ENCODE data around the gene SYNE2. TPM values are rescaled to one million over a fixed set of nuclear protein-coding genes. Genes with fewer than 3 reads are reported as not detected.

The SYNE2 gene
- total and polyA plus RNA-seq, 10 of the 15 experiments (the other 5 are each of a cell fraction or from before 2014, with no cell fraction given), result 2.1 to 52.7 (median 38.1) TPM

DNA sequence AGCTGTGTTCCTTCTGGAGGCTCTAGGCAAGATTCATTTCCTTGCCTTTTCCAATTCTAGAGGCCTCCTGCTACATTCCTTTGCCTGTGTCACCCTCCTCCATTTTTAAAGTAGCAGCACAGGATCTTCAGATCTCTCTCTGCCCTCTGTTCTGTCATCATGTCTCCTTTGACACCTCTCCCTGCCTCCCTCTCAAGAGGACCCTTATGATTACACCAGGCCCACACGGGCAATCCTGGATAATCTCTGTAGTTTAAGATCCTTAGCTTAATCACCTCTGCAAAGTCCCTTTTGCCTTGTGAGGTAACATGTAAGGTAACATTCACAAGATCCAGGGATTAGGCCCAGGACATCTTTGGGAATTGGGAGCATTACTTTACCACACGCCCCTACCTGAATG lies 155.2 kb downstream of the SYNE2 start:
- H3K36me3 ChIP-seq (ENCODE audit: control insufficient read depth in 2 of 2, insufficient read depth in 2 of 2, low read length in 1 of 2), result peaks cover 0 to 10% of the 10 kb centered on the region in 2 experiments
- H3K27me3 ChIP-seq (replicated peaks in 1 of 2; ENCODE audit: control insufficient read depth in 2 of 2, insufficient read depth in 2 of 2, low read length in 1 of 2), result no peaks in the 10 kb centered on the region
- H2AFZ ChIP-seq (ENCODE audit: control insufficient read depth, low read depth, low read length), result no peak overlapping the region
- SMC1A ChIA-PET (ENCODE audit: uncharacterized antibody, unreplicated experiment), result no interaction called here
- BruUV-seq (replicated peaks), result no TSS peak
- H3K4me1 ChIP-seq (ENCODE audit: control insufficient read depth, insufficient read depth, low read length), result no peaks in the 10 kb centered on the region; the same call in 1 of the 2 replicates
- intact Hi-C loops (cut with micrococcal nuclease; ENCODE audit: unreplicated experiment), result no loop called here
- no peak overlapping the region for H3K9ac ChIP-seq (ENCODE audit: control insufficient read depth, insufficient read depth, low read length)
- TF ChIP-seq HDAC6 (IDR thresholded peaks at IDR 0.05; ENCODE audit: unreplicated experiment), result no peak
- no peak for TF ChIP-seq JUND (IDR thresholded peaks at IDR 0.05; ENCODE audit: low read depth, low read length)
- TF ChIP-seq PAX5 (IDR thresholded peaks at IDR 0.05; ENCODE audit: borderline replicate concordance, low read depth, low read length), result no peak
- TF ChIP-seq BRCA1 (IDR thresholded peaks at IDR 0.05; ENCODE audit: low read depth, low read length), result no peak
- TF ChIP-seq RELA (IDR thresholded peaks at IDR 0.05; ENCODE audit: borderline replicate concordance, partially characterized antibody), result no peak
- TF ChIP-seq, protein P1, sequence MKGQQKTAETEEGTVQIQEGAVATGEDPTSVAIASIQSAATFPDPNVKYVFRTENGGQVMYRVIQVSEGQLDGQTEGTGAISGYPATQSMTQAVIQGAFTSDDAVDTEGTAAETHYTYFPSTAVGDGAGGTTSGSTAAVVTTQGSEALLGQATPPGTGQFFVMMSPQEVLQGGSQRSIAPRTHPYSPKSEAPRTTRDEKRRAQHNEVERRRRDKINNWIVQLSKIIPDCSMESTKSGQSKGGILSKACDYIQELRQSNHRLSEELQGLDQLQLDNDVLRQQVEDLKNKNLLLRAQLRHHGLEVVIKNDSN (IDR thresholded peaks at IDR 0.05; ENCODE audit: borderline replicate concordance, extremely low read length, insufficient read depth, low read depth, low read length), result no peak
- TF ChIP-seq YY1 (IDR thresholded peaks at IDR 0.05; ENCODE audit: low read depth, low read length), result no peak
- TF ChIP-seq FOXK2 (IDR thresholded peaks at IDR 0.05), result no peak
- no peak for TF ChIP-seq POLR2AphosphoS5 (IDR thresholded peaks at IDR 0.05; ENCODE audit: low read length)
- TF ChIP-seq, protein P2, sequence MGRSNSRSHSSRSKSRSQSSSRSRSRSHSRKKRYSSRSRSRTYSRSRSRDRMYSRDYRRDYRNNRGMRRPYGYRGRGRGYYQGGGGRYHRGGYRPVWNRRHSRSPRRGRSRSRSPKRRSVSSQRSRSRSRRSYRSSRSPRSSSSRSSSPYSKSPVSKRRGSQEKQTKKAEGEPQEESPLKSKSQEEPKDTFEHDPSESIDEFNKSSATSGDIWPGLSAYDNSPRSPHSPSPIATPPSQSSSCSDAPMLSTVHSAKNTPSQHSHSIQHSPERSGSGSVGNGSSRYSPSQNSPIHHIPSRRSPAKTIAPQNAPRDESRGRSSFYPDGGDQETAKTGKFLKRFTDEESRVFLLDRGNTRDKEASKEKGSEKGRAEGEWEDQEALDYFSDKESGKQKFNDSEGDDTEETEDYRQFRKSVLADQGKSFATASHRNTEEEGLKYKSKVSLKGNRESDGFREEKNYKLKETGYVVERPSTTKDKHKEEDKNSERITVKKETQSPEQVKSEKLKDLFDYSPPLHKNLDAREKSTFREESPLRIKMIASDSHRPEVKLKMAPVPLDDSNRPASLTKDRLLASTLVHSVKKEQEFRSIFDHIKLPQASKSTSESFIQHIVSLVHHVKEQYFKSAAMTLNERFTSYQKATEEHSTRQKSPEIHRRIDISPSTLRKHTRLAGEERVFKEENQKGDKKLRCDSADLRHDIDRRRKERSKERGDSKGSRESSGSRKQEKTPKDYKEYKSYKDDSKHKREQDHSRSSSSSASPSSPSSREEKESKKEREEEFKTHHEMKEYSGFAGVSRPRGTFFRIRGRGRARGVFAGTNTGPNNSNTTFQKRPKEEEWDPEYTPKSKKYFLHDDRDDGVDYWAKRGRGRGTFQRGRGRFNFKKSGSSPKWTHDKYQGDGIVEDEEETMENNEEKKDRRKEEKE (IDR thresholded peaks at IDR 0.05), result no peak
- no peak for TF ChIP-seq ZNF274 (IDR thresholded peaks at IDR 0.05; ENCODE audit: insufficient read depth, insufficient read length)
- no peak for TF ChIP-seq FOS (IDR thresholded peaks at IDR 0.05; ENCODE audit: borderline replicate concordance, extremely low read depth, insufficient read length)
- no peak for TF ChIP-seq ZZZ3 (IDR thresholded peaks at IDR 0.05; ENCODE audit: control insufficient read depth, insufficient read length, low read depth)
- no peak for TF ChIP-seq CBFB (IDR thresholded peaks at IDR 0.05; ENCODE audit: low read depth)
- no peak for TF ChIP-seq HCFC1 (IDR thresholded peaks at IDR 0.05; ENCODE audit: low read length)
- TF ChIP-seq STAT3 (IDR thresholded peaks at IDR 0.05; ENCODE audit: low read depth, low read length), result no peak
- FAIRE-seq, result no peak
- POLR2A ChIA-PET, result no interaction called here
- in situ Hi-C loops (cut with MboI), result no loop called here
- no peak overlapping the region for H3K4me3 ChIP-seq
- no peaks in the 10 kb centered on the region for H3K9me3 ChIP-seq (replicated peaks; ENCODE audit: control insufficient read depth, insufficient read depth, low read length)
- no peak for DNase-seq (ENCODE audit: low read depth, low spot score)
- H4K20me1 ChIP-seq (ENCODE audit: control insufficient read depth, insufficient read depth), result no peaks in the 10 kb centered on the region
- CTCF ChIA-PET, result no interaction called here
- no peaks in the 10 kb centered on the region for H3K79me2 ChIP-seq (ENCODE audit: control insufficient read depth, insufficient read depth, low read length)
- no peak overlapping the region for H3K4me2 ChIP-seq (ENCODE audit: control insufficient read depth, insufficient read depth)
- RAD21 ChIA-PET (ENCODE audit: unreplicated experiment), result no interaction called here
- ATAC-seq, result no peak
- 100% methylated on average over 2 of the region's 2 CpGs for WGBS (ENCODE audit: insufficient coverage, insufficient replicate concordance, low lambda C conversion rate, missing lambda C conversion rate)
- no peak overlapping the region for H3K27ac ChIP-seq (ENCODE audit: control insufficient read depth, insufficient read depth)
